ENCODE results near the gene GRB2. TPM values are rescaled to one million over a fixed set of nuclear protein-coding genes. Genes with fewer than 3 reads are reported as not detected.

Gene GRB2
- total RNA-seq, 1 donor from 2014 or later = 84.8 TPM

- TF ChIP-seq CTCF (IDR thresholded peaks at IDR 0.05; ENCODE audit: unreplicated experiment) = no peak
- DNase-seq (ENCODE audit: low spot score, unreplicated experiment) = no peak
- H3K36me3 Mint-ChIP-seq (ENCODE audit: insufficient read depth) = no peaks in the 10 kb centered on the region
- H3K4me3 Mint-ChIP-seq (ENCODE audit: low read depth) = no peak overlapping the region
- no peaks in the 10 kb centered on the region for H3K9me3 Mint-ChIP-seq (ENCODE audit: low read depth)
- peaks cover 7% of the 10 kb centered on the region for H3K27me3 Mint-ChIP-seq
- peaks cover 13% of the 10 kb centered on the region for H3K4me1 Mint-ChIP-seq (ENCODE audit: low read depth)
- H3K27ac Mint-ChIP-seq = no peak overlapping the region
These were observed 4.7 kb upstream of the GRB2 start for GRCh38 chr17:75410141-75410540.

GRCh38 chr17:75407655-75408352 is 2.3 kb upstream of the GRB2 start:
- peaks cover 21% of the 10 kb centered on the region for H3K4me1 Mint-ChIP-seq (ENCODE audit: low read depth)
- H3K4me3 Mint-ChIP-seq (ENCODE audit: low read depth) = no peak overlapping the region
- H3K9me3 Mint-ChIP-seq (ENCODE audit: low read depth) = no peaks in the 10 kb centered on the region
- no peaks in the 10 kb centered on the region for H3K27me3 Mint-ChIP-seq
- no peak for DNase-seq (ENCODE audit: low spot score, unreplicated experiment)
- no peak for TF ChIP-seq CTCF (IDR thresholded peaks at IDR 0.05; ENCODE audit: unreplicated experiment)
- no peaks in the 10 kb centered on the region for H3K36me3 Mint-ChIP-seq (ENCODE audit: insufficient read depth)
- no peak overlapping the region for H3K27ac Mint-ChIP-seq

- H3K27ac Mint-ChIP-seq = peak overlapping the region; percentile 76
- no peaks in the 10 kb centered on the region for H3K27me3 Mint-ChIP-seq
- no peaks in the 10 kb centered on the region for H3K9me3 Mint-ChIP-seq (ENCODE audit: low read depth)
- peaks cover 19% of the 10 kb centered on the region for H3K4me1 Mint-ChIP-seq (ENCODE audit: low read depth)
- no peak for TF ChIP-seq CTCF (IDR thresholded peaks at IDR 0.05; ENCODE audit: unreplicated experiment)
- H3K36me3 Mint-ChIP-seq (ENCODE audit: insufficient read depth) = no peaks in the 10 kb centered on the region
- no peak for DNase-seq (ENCODE audit: low spot score, unreplicated experiment)
- peak overlapping the region; percentile 88 for H3K4me3 Mint-ChIP-seq (ENCODE audit: low read depth)
These were observed 741 bp upstream of the GRB2 start for GRCh38 chr17:75406222-75406615.

DNA sequence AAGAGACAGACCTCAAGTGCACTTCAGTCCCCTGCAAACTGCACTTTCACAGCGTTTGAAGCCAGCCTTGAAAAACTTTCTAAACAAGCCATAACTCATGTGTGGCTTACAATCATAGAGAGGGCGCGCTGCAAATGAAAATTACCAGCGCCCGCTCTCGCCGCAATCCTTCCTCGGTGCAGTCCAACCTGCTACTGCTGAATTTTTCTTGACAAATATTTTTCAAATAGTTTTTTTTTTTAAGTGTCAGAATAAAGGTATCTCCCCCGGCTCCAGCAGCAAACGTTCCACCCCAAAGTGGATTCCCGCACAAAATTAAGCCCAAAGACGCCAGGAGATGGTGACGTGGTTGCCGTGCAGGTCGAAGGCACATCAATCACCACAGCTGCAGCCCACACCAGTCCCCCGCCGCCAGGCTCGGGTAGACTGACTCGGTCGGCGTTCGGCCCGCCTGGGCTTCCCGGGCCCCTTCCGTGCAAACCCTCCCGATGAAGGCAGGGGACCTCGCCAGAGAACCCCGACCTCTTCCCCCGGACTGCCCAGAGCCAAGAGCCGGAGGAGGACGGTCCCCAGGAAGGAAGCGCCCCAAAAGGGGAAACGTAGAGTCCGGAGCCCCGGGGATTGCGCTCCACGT is 630 bp downstream of the GRB2 start:
- Mint-ChIP-seq H3K27me3 (no peaks in the 10 kb centered on the region), H3K9me3 (ENCODE audit: low read depth) (no peaks in the 10 kb centered on the region), H3K4me1 (ENCODE audit: low read depth) (peaks cover 19% of the 10 kb centered on the region), H3K27ac (peak overlapping the region; percentile 95), H3K36me3 (ENCODE audit: insufficient read depth) (peaks cover 3% of the 10 kb centered on the region), H3K4me3 (ENCODE audit: low read depth) (peak overlapping the region; percentile 88)
- no peak for TF ChIP-seq CTCF (IDR thresholded peaks at IDR 0.05; ENCODE audit: unreplicated experiment)
- DNase-seq (ENCODE audit: low spot score, unreplicated experiment) = peak; percentile 31

GRCh38 chr17:75404223-75404730 is 1.2 kb downstream of the GRB2 start:
- Mint-ChIP-seq H3K36me3 (ENCODE audit: insufficient read depth) (peaks cover 3% of the 10 kb centered on the region), H3K27ac (peak overlapping the region; percentile 95), H3K9me3 (ENCODE audit: low read depth) (no peaks in the 10 kb centered on the region), H3K4me3 (ENCODE audit: low read depth) (peak overlapping the region; percentile 88), H3K4me1 (ENCODE audit: low read depth) (peaks cover 19% of the 10 kb centered on the region), H3K27me3 (no peaks in the 10 kb centered on the region)
- peak; percentile 45 for DNase-seq (ENCODE audit: low spot score, unreplicated experiment)
- TF ChIP-seq CTCF (IDR thresholded peaks at IDR 0.05; ENCODE audit: unreplicated experiment) = peak; percentile 81

Data from progenitor cell of endocrine pancreas (in vitro differentiated cells).